GM10847 (cell line): ENCODE data around the gene GIT1.

Experiments
- POLR2A ChIP-seq: IDR thresholded peaks from 2 replicates; pipeline ENCODE4 v1.6.1; 2011; ENCODE audit not compliant: insufficient read length; ENCODE audit errors: extremely low read depth

GIT1 gene

GRCh38 chr17:29569245-29569950 lies 20.1 kb downstream of the GIT1 start:
- no peak for TF ChIP-seq POLR2A

- TF ChIP-seq POLR2A = peak; percentile 51
These were observed 20.9 kb downstream of the GIT1 start, which contains the start of gene TP53I13 for GRCh38 chr17:29568331-29569244. Gene TP53I13 (plus strand): TSS chr17:29568701. CDS start chr17:29568759, 58 bp downstream.

GRCh38 chr17:29567554-29568330 lies 21.7 kb downstream of the GIT1 start:
- no peak for TF ChIP-seq POLR2A

- no peak for TF ChIP-seq POLR2A
These were observed 22.2 kb downstream of the GIT1 start for GRCh38 chr17:29567304-29567553.

- no peak for TF ChIP-seq POLR2A
These were observed 22.8 kb downstream of the GIT1 start, which contains the start of gene ABHD15 for GRCh38 chr17:29566473-29567303. Gene ABHD15 (minus strand): TSS chr17:29567037. CDS start chr17:29566966, 71 bp downstream.

GRCh38 chr17:29565643-29566472 lies 23.6 kb downstream of the GIT1 start:
- no peak for TF ChIP-seq POLR2A

GRCh38 chr17:29563816-29564215 lies 25.6 kb downstream of the GIT1 start:
- TF ChIP-seq POLR2A = no peak

- no peak for TF ChIP-seq POLR2A
These were observed 26.8 kb downstream of the GIT1 start for GRCh38 chr17:29562615-29563014.

GRCh38 chr17:29561554-29562517 lies 27.6 kb downstream of the GIT1 start:
- no peak for TF ChIP-seq POLR2A

GRCh38 chr17:29560316-29560715 lies 29.1 kb downstream of the GIT1 start:
- TF ChIP-seq POLR2A = no peak

GRCh38 chr17:29559640-29560039 lies 29.8 kb downstream of the GIT1 start:
- no peak for TF ChIP-seq POLR2A

GRCh38 chr17:29557739-29558116 lies 31.7 kb downstream of the GIT1 start:
- no peak for TF ChIP-seq POLR2A
